ENCODE measurements around the gene HCRT.
A peak's percentile ranks its signal among the peaks of the same experiment; 100 is the strongest.

- TF ChIP-seq CTCF (IDR thresholded peaks at IDR 0.05) (peak; percentile 66), EZH2 (IDR thresholded peaks at IDR 0.05; ENCODE audit: borderline replicate concordance, insufficient read depth, low read depth, low read length, poor library complexity, severe bottlenecking) (no peak)
Measured at GRCh38 chr17:42221886-42222745, 36.9 kb upstream of the HCRT start.

All from B cell (primary cell).